PFSK-1 (cell line): ENCODE data around the gene FBXL19.

Experiments used
- POLR2AphosphoS5 ChIP-seq: IDR thresholded peaks from 2 replicates; pipeline ENCODE4 v1.6.1; 2012; ENCODE audit warnings: low read depth, mild to moderate bottlenecking, control low read depth, low read length, moderate library complexity
- TF ChIP-seq, protein P1 (sequence below), 2 experiments: IDR thresholded peaks; 2 replicates each; pipeline versions ENCODE4 v1.6.1 to v1.8.0; 2011 to 2012; ENCODE audit warnings: low read depth in 2 of 2, low read length in 2 of 2, control low read depth in 1 of 2, inconsistent platforms in 1 of 2, mild to moderate bottlenecking in 1 of 2, moderate library complexity in 1 of 2; ENCODE audit not compliant: insufficient read depth in 1 of 2

- TF ChIP-seq POLR2AphosphoS5, result no peak
- TF ChIP-seq, protein P1, sequence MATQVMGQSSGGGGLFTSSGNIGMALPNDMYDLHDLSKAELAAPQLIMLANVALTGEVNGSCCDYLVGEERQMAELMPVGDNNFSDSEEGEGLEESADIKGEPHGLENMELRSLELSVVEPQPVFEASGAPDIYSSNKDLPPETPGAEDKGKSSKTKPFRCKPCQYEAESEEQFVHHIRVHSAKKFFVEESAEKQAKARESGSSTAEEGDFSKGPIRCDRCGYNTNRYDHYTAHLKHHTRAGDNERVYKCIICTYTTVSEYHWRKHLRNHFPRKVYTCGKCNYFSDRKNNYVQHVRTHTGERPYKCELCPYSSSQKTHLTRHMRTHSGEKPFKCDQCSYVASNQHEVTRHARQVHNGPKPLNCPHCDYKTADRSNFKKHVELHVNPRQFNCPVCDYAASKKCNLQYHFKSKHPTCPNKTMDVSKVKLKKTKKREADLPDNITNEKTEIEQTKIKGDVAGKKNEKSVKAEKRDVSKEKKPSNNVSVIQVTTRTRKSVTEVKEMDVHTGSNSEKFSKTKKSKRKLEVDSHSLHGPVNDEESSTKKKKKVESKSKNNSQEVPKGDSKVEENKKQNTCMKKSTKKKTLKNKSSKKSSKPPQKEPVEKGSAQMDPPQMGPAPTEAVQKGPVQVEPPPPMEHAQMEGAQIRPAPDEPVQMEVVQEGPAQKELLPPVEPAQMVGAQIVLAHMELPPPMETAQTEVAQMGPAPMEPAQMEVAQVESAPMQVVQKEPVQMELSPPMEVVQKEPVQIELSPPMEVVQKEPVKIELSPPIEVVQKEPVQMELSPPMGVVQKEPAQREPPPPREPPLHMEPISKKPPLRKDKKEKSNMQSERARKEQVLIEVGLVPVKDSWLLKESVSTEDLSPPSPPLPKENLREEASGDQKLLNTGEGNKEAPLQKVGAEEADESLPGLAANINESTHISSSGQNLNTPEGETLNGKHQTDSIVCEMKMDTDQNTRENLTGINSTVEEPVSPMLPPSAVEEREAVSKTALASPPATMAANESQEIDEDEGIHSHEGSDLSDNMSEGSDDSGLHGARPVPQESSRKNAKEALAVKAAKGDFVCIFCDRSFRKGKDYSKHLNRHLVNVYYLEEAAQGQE (IDR thresholded peaks at IDR 0.05; ENCODE audit: insufficient read depth in 1 of 2, low read depth in 2 of 2, low read length in 2 of 2), result no peak
These were observed 19.0 kb downstream of the FBXL19 start for GRCh38 chr16:30942426-30942806.
